H1 (cell line): ENCODE results near the gene UTP20. TPM values are rescaled to one million over a fixed set of nuclear protein-coding genes. Genes with fewer than 3 reads are reported as not detected.

Source experiments
- CTCF ChIA-PET: fragments of 300-600 bp; sonication (Branson Sonifier 250); formaldehyde crosslinking; loops from one replicate; lab custom pipeline; 2021; ENCODE audit not compliant: partially characterized antibody; lab: Charles Lee
- POLR2A ChIA-PET: fragments of 300-600 bp; sonication (Branson Sonifier 250); formaldehyde crosslinking; loops from one replicate; lab custom pipeline; 2021; ENCODE audit warnings: inconsistent platforms; ENCODE audit not compliant: partially characterized antibody; lab: Charles Lee
- DNase-seq, 2 experiments: peaks; one replicate each; pipeline versions ENCODE4 v3.0.0 to v3.0.0-alpha.2; 2010 to 2022; ENCODE audit warnings: low spot score in 2 of 2, low read depth in 1 of 2, mixed read lengths in 1 of 2
- FAIRE-seq: peaks from 2 replicates; lab custom pipeline; 2011; peaks lifted over from hg19 to GRCh38; lab: Jason Lieb, UNC
- H2AFZ ChIP-seq: 2 replicates; pipeline ENCODE4 v1.8.1; 2012; ENCODE audit warnings: low read length, inconsistent platforms
- H2AK5ac ChIP-seq: 2 replicates; pipeline ENCODE4 v1.6.1; 2013; ENCODE audit warnings: low read depth, low read length
- H2BK120ac ChIP-seq: replicated peaks from 2 replicates; pipeline ENCODE3; 2013; ENCODE audit warnings: low read depth, low read length, inconsistent platforms
- H2BK12ac ChIP-seq: 2 replicates; pipeline ENCODE4 v1.6.1; 2013; ENCODE audit warnings: low read depth, low read length
- H2BK15ac ChIP-seq: 2 replicates; pipeline ENCODE4 v1.6.1; 2013; ENCODE audit warnings: low read length
- H2BK20ac ChIP-seq: 2 replicates; pipeline ENCODE4 v1.6.1; 2013; ENCODE audit warnings: low read length
- H2BK5ac ChIP-seq: 2 replicates; pipeline ENCODE4 v1.6.1; 2013; ENCODE audit warnings: low read depth, low read length
- H3K14ac ChIP-seq: 2 replicates; pipeline ENCODE4 v1.6.1; 2013; ENCODE audit warnings: inconsistent platforms; ENCODE audit not compliant: insufficient read length
- H3K18ac ChIP-seq: 2 replicates; pipeline ENCODE4 v1.6.1; 2013; ENCODE audit warnings: low read length; ENCODE audit errors: extremely low read depth
- H3K23ac ChIP-seq: 2 replicates; pipeline ENCODE4 v1.6.1; 2013; ENCODE audit warnings: inconsistent platforms; ENCODE audit not compliant: insufficient read length
- H3K23me2 ChIP-seq: 2 replicates; pipeline ENCODE4 v1.6.1; 2013; ENCODE audit warnings: low read depth, low read length
- H3K27ac ChIP-seq: 2 replicates; pipeline ENCODE4 v1.6.1; 2011; ENCODE audit warnings: low read depth, low read length, inconsistent platforms
- H3K27me3 ChIP-seq, 4 experiments: replicated peaks in 1 of 4; 1 replicate in 1 of 4; 2 replicates in 3 of 4; pipeline versions ENCODE4 v1.6.1 to v1.8.1; 2011 to 2013; ENCODE audit warnings: low read length in 3 of 4, mild to moderate bottlenecking in 3 of 4, inconsistent platforms in 2 of 4, mixed read lengths in 2 of 4, moderate library complexity in 1 of 4; ENCODE audit not compliant: control insufficient read depth in 3 of 4, insufficient read depth in 3 of 4; ENCODE audit errors: extremely low read depth in 1 of 4
- H3K36me3 ChIP-seq, 4 experiments: 2 replicates each; pipeline versions ENCODE4 v1.6.1 to v1.8.1; 2011 to 2013; ENCODE audit warnings: mild to moderate bottlenecking in 4 of 4, low read length in 3 of 4, moderate library complexity in 2 of 4, control low read depth in 1 of 4, inconsistent platforms in 1 of 4; ENCODE audit not compliant: insufficient read depth in 4 of 4, control insufficient read depth in 2 of 4
- H3K4ac ChIP-seq: replicated peaks from 2 replicates; pipeline ENCODE3; 2013; ENCODE audit warnings: low read length, low read depth, mixed read lengths, inconsistent platforms; ENCODE audit not compliant: insufficient read length
- H3K4me1 ChIP-seq, 4 experiments: replicated peaks in 1 of 4; 1 replicate in 1 of 4; 2 replicates in 3 of 4; pipeline versions ENCODE4 v1.6.1 to v1.8.1; 2011 to 2013; ENCODE audit warnings: low read length in 3 of 4, inconsistent platforms in 2 of 4, mixed read lengths in 1 of 4; ENCODE audit not compliant: insufficient read depth in 4 of 4, control insufficient read depth in 3 of 4
- H3K4me2 ChIP-seq, 2 experiments: 2 replicates each; pipeline versions ENCODE4 v1.6.1 to v1.8.1; 2011 to 2013; ENCODE audit warnings: low read depth in 2 of 2, low read length in 2 of 2, control low read depth in 1 of 2, inconsistent platforms in 1 of 2, mild to moderate bottlenecking in 1 of 2; ENCODE audit not compliant: insufficient read depth in 1 of 2
- H3K4me3 ChIP-seq, 4 experiments: fragments of 200-600, 300-600 bp in 1 of 4; sonication (generic), shearing (Covaris generic), sonication (Bioruptor Twin) in 1 of 4; 2 replicates each; pipeline versions ENCODE4 v1.5.1 to v1.8.1; 2011 to 2016; ENCODE audit warnings: low read length in 4 of 4, low read depth in 3 of 4, control low read depth in 2 of 4, inconsistent platforms in 2 of 4, mild to moderate bottlenecking in 2 of 4, mixed read lengths in 1 of 4, moderate library complexity in 1 of 4; ENCODE audit not compliant: insufficient read depth in 2 of 4; ENCODE audit errors: extremely low read depth in 1 of 4
- H3K56ac ChIP-seq: replicated peaks from 2 replicates; pipeline ENCODE3; 2013; ENCODE audit warnings: low read depth, mild to moderate bottlenecking, mixed read lengths, low read length, inconsistent platforms; ENCODE audit not compliant: insufficient read length
- H3K79me1 ChIP-seq: 2 replicates; pipeline ENCODE4 v1.6.1; 2013; ENCODE audit warnings: low read depth, low read length, control low read depth
- H3K79me2 ChIP-seq, 2 experiments: 2 replicates each; pipeline versions ENCODE4 v1.6.1 to v1.8.1; 2012 to 2013; ENCODE audit warnings: low read length in 2 of 2, mild to moderate bottlenecking in 2 of 2, inconsistent platforms in 1 of 2; ENCODE audit not compliant: insufficient read depth in 2 of 2, control insufficient read depth in 1 of 2
- H3K9ac ChIP-seq, 4 experiments: replicated peaks in 1 of 4; 1 replicate in 1 of 4; 2 replicates in 3 of 4; pipeline versions ENCODE4 v1.6.1 to v1.8.1; 2011 to 2013; ENCODE audit warnings: low read depth in 3 of 4, low read length in 3 of 4, control low read depth in 2 of 4, mild to moderate bottlenecking in 2 of 4, moderate library complexity in 2 of 4, inconsistent platforms in 1 of 4; ENCODE audit errors: extremely low read depth in 1 of 4
- H3K9me3 ChIP-seq, 2 experiments: 2 replicates each; pipeline versions ENCODE4 v1.6.1 to v1.8.1; 2012 to 2013; ENCODE audit warnings: mild to moderate bottlenecking in 2 of 2, moderate library complexity in 2 of 2, control low read depth in 1 of 2, inconsistent platforms in 1 of 2, low read depth in 1 of 2, low read length in 1 of 2, mixed read lengths in 1 of 2; ENCODE audit not compliant: insufficient read depth in 2 of 2
- H4K20me1 ChIP-seq, 2 experiments: replicated peaks in 1 of 2; 2 replicates each; pipeline versions ENCODE3 to v1.8.1; 2011 to 2013; ENCODE audit warnings: inconsistent platforms in 2 of 2, low read length in 2 of 2, mild to moderate bottlenecking in 1 of 2; ENCODE audit not compliant: insufficient read depth in 2 of 2, control insufficient read depth in 1 of 2
- H4K5ac ChIP-seq: 2 replicates; pipeline ENCODE4 v1.6.1; 2013; ENCODE audit warnings: low read length, low read depth, mixed read lengths, inconsistent platforms; ENCODE audit not compliant: insufficient read length
- H4K8ac ChIP-seq: 2 replicates; pipeline ENCODE4 v1.8.0; 2013; ENCODE audit warnings: mild to moderate bottlenecking, moderate library complexity, low read length, inconsistent platforms; ENCODE audit not compliant: insufficient read depth; ENCODE audit errors: extremely low read depth
- H4K91ac ChIP-seq: replicated peaks from 2 replicates; pipeline ENCODE3; 2013; ENCODE audit warnings: low read length, mixed read lengths, inconsistent platforms; ENCODE audit not compliant: insufficient read length
- CBX8 ChIP-seq: fragments of 300-800, 300-1000 bp; sonication (generic); IDR thresholded peaks from 2 replicates; pipeline ENCODE4 v1.7.1; 2016; ENCODE audit warnings: low read depth, low read length, borderline replicate concordance
- EP300 ChIP-seq, 2 experiments: IDR thresholded peaks; 1 replicate in 1 of 2; 2 replicates in 1 of 2; pipeline ENCODE4 v1.6.1; 2011 to 2012; ENCODE audit warnings: low read depth in 2 of 2, low read length in 2 of 2, mild to moderate bottlenecking in 2 of 2, borderline replicate concordance in 1 of 2, inconsistent platforms in 1 of 2, moderate library complexity in 1 of 2
- FOSL1 ChIP-seq: IDR thresholded peaks from 2 replicates; pipeline ENCODE4 v1.6.1; 2011; ENCODE audit warnings: mild to moderate bottlenecking, low read depth, low read length, moderate library complexity; ENCODE audit not compliant: insufficient read depth
- MAFK ChIP-seq: IDR thresholded peaks from 2 replicates; pipeline ENCODE4 v1.6.1; 2012; ENCODE audit warnings: low read depth, mild to moderate bottlenecking, improper control_type of control experiment, low read length
- TAF7 ChIP-seq: optimal IDR thresholded peaks from 2 replicates; pipeline ENCODE3; 2011; ENCODE audit warnings: low read depth, mild to moderate bottlenecking, inconsistent platforms, low read length, moderate library complexity, borderline replicate concordance
- YY1 ChIP-seq: IDR thresholded peaks from 2 replicates; pipeline ENCODE4 v1.6.1; 2011; ENCODE audit warnings: low read depth, mild to moderate bottlenecking, low read length
- WGBS, 2 experiments: shearing (Covaris generic) in 1 of 2; methylation state at CpG; one replicate each; pipeline versions ENCODE4 v1.1.6 to v1.1.7; 2013 to 2015; ENCODE audit warnings: low lambda C conversion rate in 2 of 2, mixed read lengths in 2 of 2, inconsistent platforms in 1 of 2, low coverage in 1 of 2, missing lambda C conversion rate in 1 of 2; ENCODE audit not compliant: insufficient replicate concordance in 2 of 2, insufficient coverage in 1 of 2, insufficient read length in 1 of 2; ENCODE audit errors: extremely low coverage in 1 of 2, missing lambda C conversion rate in 1 of 2; 5-methylcytosine and 5-hydroxymethylcytosine counted together
- polyA plus RNA-seq, 7 experiments: library from polyadenylated mRNA; depleted of rRNA in 3 of 7; stranded (reverse) in 5 of 7; unstranded in 2 of 7; fragments of >200 nt in 5 of 7; fragments of 200-250 nt in 2 of 7; gene quantifications; 1 replicate in 5 of 7; 2 replicates in 1 of 7; 4 replicates in 1 of 7; pipeline versions ENCODE4 v1.2.1 to v1.2.3, GENCODE V29; 2011 to 2013; ENCODE audit warnings: missing spikeins in 2 of 7, mixed read lengths in 2 of 7
- total RNA-seq: library from RNA; stranded (reverse); fragmentation: NEBNext Ultra II Directional; extraction: Animal tissue kit (Norgen Biotek cat#: 25700); gene quantifications from 2 replicates; pipeline ENCODE4 v1.2.1, GENCODE V29; 2021
- TF ChIP-seq, protein P1 (sequence below): IDR thresholded peaks from 2 replicates; pipeline ENCODE4 v1.6.1; 2012; ENCODE audit warnings: low read length, inconsistent platforms

The UTP20 gene
- total and polyA plus RNA-seq, 2 of the 8 experiments (the other 6 are each of a cell fraction or from before 2014, with no cell fraction given), result 8.5 to 48.4 TPM

DNA sequence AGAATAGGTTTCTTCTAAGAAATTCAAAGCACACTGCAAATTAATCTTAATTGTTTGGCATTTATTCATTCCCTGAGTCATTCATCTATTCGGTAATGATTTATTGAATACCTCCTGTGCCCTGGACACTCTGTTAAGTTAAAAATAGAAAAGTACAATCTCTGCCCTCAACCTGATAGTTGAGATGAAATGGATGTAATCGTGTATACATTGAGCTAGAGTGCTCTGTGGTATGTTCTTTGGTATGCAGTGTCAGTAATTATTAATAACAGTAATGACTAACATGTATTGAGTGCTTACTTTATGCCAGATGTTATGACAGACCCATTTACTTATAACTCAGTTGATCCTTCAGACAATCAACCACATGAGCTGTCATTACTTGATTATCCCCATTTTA, 47.6 kb downstream of the UTP20 start:
- Histone ChIP-seq H2BK5ac (no peak overlapping the region), H3K18ac (no peak overlapping the region), H3K4me2 (no peak overlapping the region), H3K23ac (no peak overlapping the region), H3K27ac (no peak overlapping the region), H2AFZ (no peak overlapping the region), H3K4ac (no peak overlapping the region), H2BK120ac (no peak overlapping the region), H3K9me3 (no peaks in the 10 kb centered on the region), H3K56ac (no peak overlapping the region), H3K79me1 (no peaks in the 10 kb centered on the region), H2BK12ac (no peak overlapping the region), H3K9ac (no peak overlapping the region)
- FAIRE-seq, result no peak
- CTCF ChIA-PET, result interaction anchor here (1.0 kb wide), 1 partner anchor 155 kb away, joined by 3 read pairs; no protein-coding TSS in a partner anchor
- TF ChIP-seq, protein P1, sequence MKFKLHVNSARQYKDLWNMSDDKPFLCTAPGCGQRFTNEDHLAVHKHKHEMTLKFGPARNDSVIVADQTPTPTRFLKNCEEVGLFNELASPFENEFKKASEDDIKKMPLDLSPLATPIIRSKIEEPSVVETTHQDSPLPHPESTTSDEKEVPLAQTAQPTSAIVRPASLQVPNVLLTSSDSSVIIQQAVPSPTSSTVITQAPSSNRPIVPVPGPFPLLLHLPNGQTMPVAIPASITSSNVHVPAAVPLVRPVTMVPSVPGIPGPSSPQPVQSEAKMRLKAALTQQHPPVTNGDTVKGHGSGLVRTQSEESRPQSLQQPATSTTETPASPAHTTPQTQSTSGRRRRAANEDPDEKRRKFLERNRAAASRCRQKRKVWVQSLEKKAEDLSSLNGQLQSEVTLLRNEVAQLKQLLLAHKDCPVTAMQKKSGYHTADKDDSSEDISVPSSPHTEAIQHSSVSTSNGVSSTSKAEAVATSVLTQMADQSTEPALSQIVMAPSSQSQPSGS, result no peak
- TF ChIP-seq CBX8 (no peak), YY1 (no peak), MAFK (no peak), FOSL1 (no peak), TAF7 (no peak), EP300 (IDR thresholded peaks at IDR 0.05; ENCODE audit: borderline replicate concordance in 1 of 2, low read depth in 2 of 2, low read length in 2 of 2) (no peak)
- TF ChIP-seq, all 59 proteins: peak for 0
- Histone ChIP-seq H2BK15ac (no peak overlapping the region), H3K4me1 (no peaks in the 10 kb centered on the region), H4K20me1 (no peaks in the 10 kb centered on the region), H2AK5ac (no peak overlapping the region), H3K23me2 (no peaks in the 10 kb centered on the region), H3K4me3 (no peak overlapping the region), H2BK20ac (no peak overlapping the region), H3K27me3 (no peaks in the 10 kb centered on the region), H3K14ac (no peak overlapping the region), H3K79me2 (no peaks in the 10 kb centered on the region), H4K8ac (no peak overlapping the region), H4K5ac (no peak overlapping the region), H4K91ac (no peak overlapping the region), H3K36me3 (peaks cover 16 to 64% (median 40%) of the 10 kb centered on the region in 4 experiments)
- WGBS, 2 experiments, result 90% methylated on average over 2 of the region's 2 CpGs; no CpG with 5 or more reads in 1 of the 2 experiments
- DNase-seq, result no peak
- POLR2A ChIA-PET, result no interaction called here
